GM23248 (cell line): ENCODE results near the gene HTT.

Source experiments
- EZH2 ChIP-seq: fragments of 200-600 bp; sonication (generic); IDR thresholded peaks from 2 replicates; pipeline ENCODE4 v1.6.1; 2018; ENCODE audit warnings: antibody characterized with exemption, mild to moderate bottlenecking; ENCODE audit not compliant: insufficient read depth, poor library complexity, severe bottlenecking
- EZH2phosphoT487 ChIP-seq: fragments of 200-600 bp; sonication (generic); IDR thresholded peaks from 2 replicates; pipeline ENCODE4 v1.6.1; 2018; ENCODE audit warnings: antibody characterized with exemption, moderate library complexity, mild to moderate bottlenecking, low read depth; ENCODE audit not compliant: insufficient read depth

GRCh38 chr4:3071811-3072210, 2.7 kb upstream of the HTT start:
- TF ChIP-seq EZH2phosphoT487, result no peak
- TF ChIP-seq EZH2, result no peak
